CD4-positive, alpha-beta memory T cell (primary cell): Measurements from ENCODE around the gene CRACR2A. TPM values are rescaled to one million over a fixed set of nuclear protein-coding genes. Genes with fewer than 3 reads are reported as not detected.

Source experiments
- CTCF ChIA-PET: fragments of 350-600 bp; sonication (Branson Sonifier 250); formaldehyde crosslinking; loops from one replicate; lab custom pipeline; 2021; ENCODE audit warnings: inconsistent platforms; ENCODE audit not compliant: partially characterized antibody; lab: Charles Lee
- POLR2A ChIA-PET: fragments of 350-600 bp; sonication (Branson Sonifier 250); formaldehyde crosslinking; loops from one replicate; lab custom pipeline; 2021; ENCODE audit not compliant: partially characterized antibody; lab: Charles Lee
- DNase-seq, 5 donors: peaks; one replicate each; pipeline versions ENCODE4 v3.0.0 to v3.0.0-alpha.2; 2020 to 2022; ENCODE audit warnings: mixed read lengths in 1 of 5
- H3K27ac ChIP-seq: one replicate; pipeline ENCODE4 v1.7.0; 2013; ENCODE audit warnings: low read depth, low read length
- H3K27me3 ChIP-seq: 2 replicates; pipeline ENCODE4 v1.7.0; 2013; ENCODE audit warnings: mild to moderate bottlenecking, low read length, moderate library complexity; ENCODE audit not compliant: insufficient read depth
- H3K36me3 ChIP-seq: 2 replicates; pipeline ENCODE4 v1.7.0; 2013; ENCODE audit warnings: mild to moderate bottlenecking, low read length, moderate library complexity; ENCODE audit not compliant: insufficient read depth
- H3K4me1 ChIP-seq: 2 replicates; pipeline ENCODE4 v1.7.0; 2013; ENCODE audit warnings: mild to moderate bottlenecking, low read length, moderate library complexity; ENCODE audit not compliant: insufficient read depth
- H3K4me3 ChIP-seq, 2 donors: one replicate each; pipeline ENCODE4 v1.7.0; 2013; ENCODE audit warnings: low read length in 2 of 2, mild to moderate bottlenecking in 1 of 2
- H3K9me3 ChIP-seq, 2 donors: one replicate each; pipeline ENCODE4 v1.7.0; 2013; ENCODE audit warnings: low read length in 2 of 2, control low read depth in 1 of 2; ENCODE audit not compliant: control insufficient read depth in 1 of 2
- H3K27ac Mint-ChIP-seq, 7 donors: one replicate each; pipeline ENCODE4 v1.8.0; 2020 to 2021; ENCODE audit warnings: mixed read lengths in 7 of 7, mild to moderate bottlenecking in 6 of 7, inconsistent platforms in 3 of 7, moderate library complexity in 3 of 7
- H3K27me3 Mint-ChIP-seq, 2 donors: one replicate each; pipeline ENCODE4 v1.8.0; 2020 to 2021; ENCODE audit warnings: mixed read lengths in 2 of 2
- H3K36me3 Mint-ChIP-seq, 2 donors: one replicate each; pipeline ENCODE4 v1.8.0; 2020 to 2021; ENCODE audit warnings: mixed read lengths in 2 of 2, inconsistent platforms in 1 of 2, mild to moderate bottlenecking in 1 of 2
- H3K4me1 Mint-ChIP-seq, 4 donors: one replicate each; pipeline ENCODE4 v1.8.0; 2020 to 2021; ENCODE audit warnings: mixed read lengths in 4 of 4, mild to moderate bottlenecking in 1 of 4
- H3K4me3 Mint-ChIP-seq, 8 donors: one replicate each; pipeline ENCODE4 v1.8.0; 2020 to 2021; ENCODE audit warnings: mixed read lengths in 8 of 8, mild to moderate bottlenecking in 7 of 8, moderate library complexity in 6 of 8, inconsistent platforms in 3 of 8
- H3K9me3 Mint-ChIP-seq, 8 donors: one replicate each; pipeline ENCODE4 v1.8.0; 2020 to 2021; ENCODE audit warnings: mixed read lengths in 8 of 8, mild to moderate bottlenecking in 5 of 8, inconsistent platforms in 3 of 8, moderate library complexity in 1 of 8
- intact Hi-C: fragments of 100-400 bp; cut with micrococcal nuclease; formaldehyde crosslinking; loops from one replicate; pipeline ENCODE4 v1.15.1; 2023
- polyA plus RNA-seq, 2 donors: library from polyadenylated mRNA; unstranded; fragments of 300-500 nt; fragmentation: Illumina TruSeq; gene quantifications; one replicate each; pipeline ENCODE4 v1.2.3, GENCODE V29; 2021
- total RNA-seq, 2 experiments: library from RNA; stranded (reverse); gene quantifications; one replicate each; pipeline ENCODE4 v1.2.3, GENCODE V29; 2021

The CRACR2A gene
- total and polyA plus RNA-seq, 4 experiments from 2014 or later, result 5.6 to 37.6 (median 27.9) TPM

DNA sequence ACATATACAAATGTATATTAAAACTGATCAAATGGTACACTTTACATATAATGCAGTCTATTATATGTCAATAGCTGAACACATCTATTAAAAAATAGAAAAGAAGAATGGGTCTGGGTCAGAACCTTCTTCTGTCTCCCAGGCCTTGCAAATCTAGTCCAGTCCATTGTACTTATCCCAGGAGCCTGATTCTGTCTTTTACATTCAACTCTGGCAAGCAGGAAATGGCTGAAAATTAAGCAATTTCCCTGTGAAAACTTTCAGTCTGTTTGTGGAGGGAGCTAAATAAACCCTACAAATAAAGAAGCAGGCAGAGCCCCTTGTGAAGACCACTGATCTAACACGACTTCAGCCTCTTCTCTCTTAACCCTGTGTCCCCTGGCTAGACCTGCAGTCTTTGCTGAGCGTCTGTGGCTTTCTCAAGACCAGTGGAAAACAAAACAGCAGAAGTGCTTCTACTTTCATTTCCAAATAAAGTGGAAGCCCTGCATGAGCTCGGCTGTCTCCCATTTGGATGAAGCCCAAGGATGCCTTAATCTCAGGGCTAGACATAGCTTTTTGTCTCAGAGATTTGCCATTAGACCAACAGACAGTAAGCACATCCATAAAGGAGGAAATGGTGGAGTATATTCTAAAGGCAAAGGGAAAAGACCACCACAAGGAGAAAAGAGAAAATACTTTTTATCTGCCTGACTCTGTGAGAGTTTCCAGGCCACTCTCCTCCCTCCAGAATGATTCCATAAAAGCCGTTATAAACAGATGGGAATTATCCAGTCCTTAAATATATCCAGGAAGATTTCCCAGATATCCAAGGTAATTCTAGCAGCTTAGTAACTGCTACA is 48.2 kb downstream of the CRACR2A start:
- H3K4me3 Mint-ChIP-seq, result no peak overlapping the region
- Histone ChIP-seq H3K36me3 (no peaks in the 10 kb centered on the region), H3K9me3 (no peaks in the 10 kb centered on the region), H3K27me3 (no peaks in the 10 kb centered on the region), H3K27ac (no peak overlapping the region), H3K4me1 (no peaks in the 10 kb centered on the region), H3K4me3 (no peak overlapping the region)
- intact Hi-C loops, result no loop called here
- CTCF ChIA-PET, result interaction anchor here (1.5 kb wide), 1 partner anchor 404 kb away, joined by 3 read pairs; no protein-coding TSS in a partner anchor
- no peak for DNase-seq
- H3K4me1 Mint-ChIP-seq, result peaks cover 3 to 46% (median 14%) of the 10 kb centered on the region in 4 donors
- POLR2A ChIA-PET, result no interaction called here
- H3K27ac Mint-ChIP-seq, result peak overlapping the region in 3 of 7 donors; percentile 21 to 27 (median 27)
- H3K27me3 Mint-ChIP-seq, result no peaks in the 10 kb centered on the region
- H3K36me3 Mint-ChIP-seq, result peaks cover 46 to 53% of the 10 kb centered on the region in 2 donors
- peaks cover 2 to 14% (median 9%) of the 10 kb centered on the region in 8 donors for H3K9me3 Mint-ChIP-seq

DNA sequence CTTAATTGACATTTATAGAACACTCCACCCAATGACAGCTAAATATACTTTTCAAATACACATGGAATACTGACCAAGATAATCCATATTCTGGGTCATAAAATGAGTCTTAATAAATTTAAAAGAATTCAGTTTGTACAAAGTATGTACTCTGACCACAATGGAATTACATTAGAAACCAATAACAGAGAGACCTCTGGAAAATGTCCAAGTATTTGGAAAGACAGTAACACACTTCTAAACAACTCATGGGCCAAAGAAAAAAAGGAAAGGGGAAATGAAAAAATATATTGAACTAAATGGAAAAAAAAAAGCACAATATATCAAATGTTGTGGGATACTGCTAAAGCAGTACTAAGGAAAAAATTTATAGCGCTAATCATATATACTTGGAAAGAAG is 52.0 kb downstream of the CRACR2A start:
- no peak for DNase-seq
- Mint-ChIP-seq H3K4me1 (peaks cover 4 to 32% (median 11%) of the 10 kb centered on the region in 4 donors), H3K36me3 (peaks cover 49 to 55% of the 10 kb centered on the region in 2 donors), H3K27me3 (no peaks in the 10 kb centered on the region), H3K9me3 (peaks cover 0 to 14% (median 9%) of the 10 kb centered on the region in 8 donors), H3K27ac (peak overlapping the region in 1 of 7 donors; percentile 16), H3K4me3 (no peak overlapping the region)
- Histone ChIP-seq H3K9me3 (no peaks in the 10 kb centered on the region), H3K4me3 (no peak overlapping the region), H3K27ac (no peak overlapping the region), H3K27me3 (no peaks in the 10 kb centered on the region), H3K4me1 (no peaks in the 10 kb centered on the region), H3K36me3 (peaks cover 8% of the 10 kb centered on the region)
- CTCF ChIA-PET, result interaction anchor here (0.9 to 1.8 kb wide), 3 partner anchors 10 to 400 kb away, joined by 3 to 6 read pairs (median 5); no protein-coding TSS in a partner anchor
- intact Hi-C loops, result no loop called here
- POLR2A ChIA-PET, result no interaction called here

DNA sequence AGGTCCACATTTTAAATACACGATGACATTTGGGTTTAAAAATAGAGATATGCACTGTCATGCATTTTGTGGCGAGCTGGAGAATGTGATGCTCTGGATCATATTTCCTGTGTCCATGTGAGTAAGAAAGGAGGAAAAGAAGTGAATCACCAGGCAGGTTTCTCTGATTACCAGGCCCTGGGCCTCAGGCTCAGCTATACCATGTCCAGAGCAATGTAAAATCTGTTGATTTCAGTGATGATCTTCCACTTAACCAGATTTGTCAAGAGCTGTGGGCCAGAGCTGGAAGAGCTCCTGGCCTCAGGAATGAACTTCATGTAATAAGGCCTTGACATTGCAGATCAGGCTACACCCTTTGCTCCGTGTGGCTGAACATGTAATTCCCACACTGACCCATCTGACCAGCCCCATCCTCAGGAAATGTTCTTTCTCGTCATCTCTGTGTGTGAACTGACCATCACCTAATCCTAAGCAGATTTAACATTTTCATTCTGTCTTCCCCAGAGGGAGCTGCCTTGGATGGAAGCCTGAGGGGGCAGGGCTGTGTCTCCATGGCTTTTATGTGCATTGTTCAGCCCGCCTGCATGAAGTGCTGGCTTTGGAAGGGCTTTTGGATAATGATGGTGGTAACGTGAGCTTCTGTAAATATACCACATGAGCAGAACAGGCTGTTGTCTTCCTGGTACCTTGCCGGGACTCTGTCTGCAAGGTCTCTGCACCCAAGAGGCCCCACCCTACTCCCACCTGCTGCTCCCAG is 54.5 kb downstream of the CRACR2A start:
- Histone ChIP-seq H3K4me3 (no peak overlapping the region), H3K9me3 (no peaks in the 10 kb centered on the region), H3K4me1 (no peaks in the 10 kb centered on the region), H3K27me3 (no peaks in the 10 kb centered on the region), H3K27ac (no peak overlapping the region), H3K36me3 (peaks cover 27% of the 10 kb centered on the region)
- H3K4me1 Mint-ChIP-seq, result peaks cover 4 to 18% (median 5%) of the 10 kb centered on the region in 4 donors
- H3K9me3 Mint-ChIP-seq, result peaks cover 0 to 5% (median under 1%) of the 10 kb centered on the region in 8 donors
- peaks cover 52 to 55% of the 10 kb centered on the region in 2 donors for H3K36me3 Mint-ChIP-seq
- no peak for DNase-seq
- ChIA-PET CTCF (no interaction called here), POLR2A (no interaction called here)
- no peaks in the 10 kb centered on the region for H3K27me3 Mint-ChIP-seq
- H3K4me3 Mint-ChIP-seq, result no peak overlapping the region
- intact Hi-C loops, result no loop called here
- H3K27ac Mint-ChIP-seq, result peak overlapping the region in 1 of 7 donors; percentile 36

DNA sequence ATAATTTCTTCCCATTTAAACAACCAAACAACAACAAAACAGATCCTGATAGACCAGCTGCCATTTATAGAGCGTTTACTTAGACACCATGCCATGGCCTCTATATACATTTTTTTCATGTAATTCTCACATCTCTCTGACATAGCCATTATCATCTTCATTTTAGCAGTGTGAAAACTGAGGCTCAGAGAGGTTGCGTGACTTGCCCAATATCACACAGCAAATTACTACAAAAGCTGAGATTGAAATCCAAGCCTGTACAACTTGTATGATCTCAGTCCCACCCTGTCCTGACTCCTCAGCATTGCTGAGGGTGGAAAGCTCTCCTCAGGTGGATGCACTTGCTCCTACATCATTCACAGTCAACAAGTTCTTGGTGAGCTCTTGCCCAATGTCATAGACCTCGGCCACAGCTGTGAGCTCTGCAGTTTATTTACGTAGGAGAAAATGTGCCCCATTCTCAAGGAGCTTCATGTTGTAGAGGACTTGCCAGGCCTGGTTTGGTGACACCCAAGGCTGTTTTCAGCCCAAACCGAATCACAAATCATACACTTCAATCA is 55.5 kb downstream of the CRACR2A start:
- no peaks in the 10 kb centered on the region for H3K27me3 Mint-ChIP-seq
- peaks cover 27% of the 10 kb centered on the region for H3K36me3 ChIP-seq
- ChIA-PET POLR2A (no interaction called here), CTCF (no interaction called here)
- no peaks in the 10 kb centered on the region for H3K4me1 ChIP-seq
- DNase-seq, result no peak
- intact Hi-C loops, result no loop called here
- H3K4me3 ChIP-seq, result no peak overlapping the region
- H3K4me1 Mint-ChIP-seq, result peaks cover 4 to 12% (median 5%) of the 10 kb centered on the region in 4 donors
- H3K4me3 Mint-ChIP-seq, result no peak overlapping the region
- H3K9me3 ChIP-seq, result no peaks in the 10 kb centered on the region
- H3K27ac Mint-ChIP-seq, result peak overlapping the region in 1 of 7 donors; percentile 46
- peaks cover 0 to 2% (median 0%) of the 10 kb centered on the region in 8 donors for H3K9me3 Mint-ChIP-seq
- H3K36me3 Mint-ChIP-seq, result peaks cover 46 to 55% of the 10 kb centered on the region in 2 donors
- H3K27ac ChIP-seq, result no peak overlapping the region
- H3K27me3 ChIP-seq, result no peaks in the 10 kb centered on the region

DNA sequence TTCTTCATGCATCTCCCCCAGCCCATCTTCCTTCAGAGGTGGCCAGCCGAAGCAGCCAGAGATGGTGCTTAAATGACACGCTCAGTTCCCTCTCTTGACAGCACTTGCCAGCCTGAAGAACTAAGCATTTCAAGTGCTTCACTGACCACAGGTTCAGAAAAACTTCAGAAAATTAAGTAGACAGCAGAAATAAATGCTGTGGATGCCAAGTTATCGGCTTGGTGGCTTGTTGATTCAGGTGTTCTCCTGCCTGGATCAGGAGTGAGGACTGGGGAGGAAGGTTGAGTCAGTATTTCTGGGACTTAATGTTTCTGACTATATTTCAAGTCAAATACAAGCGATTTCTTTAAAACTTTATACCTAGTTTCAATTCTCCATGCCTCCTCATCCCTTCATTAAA is 58.2 kb downstream of the CRACR2A start:
- Histone ChIP-seq H3K27ac (no peak overlapping the region), H3K27me3 (no peaks in the 10 kb centered on the region), H3K4me3 (no peak overlapping the region), H3K4me1 (no peaks in the 10 kb centered on the region), H3K9me3 (peaks cover 0 to 4% of the 10 kb centered on the region in 2 donors), H3K36me3 (peaks cover 27% of the 10 kb centered on the region)
- Mint-ChIP-seq H3K9me3 (peaks cover 0 to 2% (median 0%) of the 10 kb centered on the region in 8 donors), H3K27ac (no peak overlapping the region), H3K4me3 (no peak overlapping the region), H3K4me1 (peaks cover 0 to 6% (median under 1%) of the 10 kb centered on the region in 4 donors), H3K36me3 (peaks cover 53 to 69% of the 10 kb centered on the region in 2 donors), H3K27me3 (no peaks in the 10 kb centered on the region)
- no peak for DNase-seq
- CTCF ChIA-PET, result interaction anchor here (1.4 kb wide), 1 partner anchor 83 kb away, joined by 4 read pairs; no protein-coding TSS in a partner anchor
- intact Hi-C loops, result no loop called here
- POLR2A ChIA-PET, result no interaction called here

DNA sequence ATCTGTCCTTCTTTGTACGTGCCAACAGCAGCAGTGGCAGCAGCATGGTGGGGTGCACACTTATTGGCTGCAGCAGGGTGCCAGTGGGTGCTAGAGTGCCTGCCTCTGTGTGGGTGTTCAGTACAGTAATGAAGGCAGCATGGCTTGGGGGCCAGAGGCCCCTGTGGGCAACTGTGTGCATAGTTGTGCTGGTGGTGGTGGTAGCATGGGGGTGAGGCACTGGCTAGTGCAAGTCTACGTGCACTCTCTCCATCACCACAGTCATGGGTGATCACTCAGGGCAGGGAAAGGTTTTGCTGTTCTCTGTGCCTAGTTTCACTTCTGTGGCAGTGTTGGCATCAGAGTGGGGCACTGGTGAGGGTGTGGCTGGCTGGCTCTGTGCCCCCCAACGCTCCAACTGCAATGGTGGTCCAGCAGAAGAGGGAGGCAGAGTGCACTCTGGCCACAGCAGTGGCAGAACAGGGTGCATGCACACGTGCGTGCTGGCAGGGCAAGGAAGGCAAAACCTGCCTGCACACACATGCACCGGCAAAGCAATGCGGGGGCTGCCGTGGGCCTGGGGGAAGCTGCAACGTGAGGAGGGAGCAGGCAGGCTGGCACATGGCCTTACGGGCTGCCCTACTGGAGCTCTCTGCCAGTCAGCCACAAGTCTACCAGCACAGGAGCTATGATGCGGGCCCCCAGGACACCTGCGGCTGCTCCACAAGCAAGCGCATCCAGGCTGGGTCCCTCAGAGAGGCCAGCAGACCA is 60.1 kb downstream of the CRACR2A start:
- H3K9me3 Mint-ChIP-seq, result peaks cover 0 to 2% (median 0%) of the 10 kb centered on the region in 8 donors
- no peak overlapping the region for H3K27ac Mint-ChIP-seq
- H3K27ac ChIP-seq, result no peak overlapping the region
- DNase-seq, result no peak
- H3K4me1 ChIP-seq, result no peaks in the 10 kb centered on the region
- peaks cover 60 to 64% of the 10 kb centered on the region in 2 donors for H3K36me3 Mint-ChIP-seq
- ChIA-PET POLR2A (no interaction called here), CTCF (no interaction called here)
- H3K4me3 Mint-ChIP-seq, result no peak overlapping the region
- no peak overlapping the region for H3K4me3 ChIP-seq
- no peaks in the 10 kb centered on the region for H3K27me3 Mint-ChIP-seq
- peaks cover 27% of the 10 kb centered on the region for H3K36me3 ChIP-seq
- peaks cover 0 to 8% (median under 1%) of the 10 kb centered on the region in 4 donors for H3K4me1 Mint-ChIP-seq
- H3K9me3 ChIP-seq, result peaks cover 0 to 4% of the 10 kb centered on the region in 2 donors
- intact Hi-C loops, result no loop called here
- no peaks in the 10 kb centered on the region for H3K27me3 ChIP-seq
